Fibroblast of lung (primary cell): Measurements from ENCODE around the gene GPSM1. TPM values are rescaled to one million over a fixed set of nuclear protein-coding genes. Genes with fewer than 3 reads are reported as not detected.

Experiments
- DNase-seq, 2 donors: peaks; one replicate each; pipeline versions ENCODE4 v3.0.0 to v3.0.0-alpha.2; 2010; ENCODE audit warnings: low read depth in 2 of 2
- H2AFZ ChIP-seq: 2 replicates; pipeline ENCODE4 v1.5.1; 2012; ENCODE audit warnings: low read length, control low read depth, inconsistent platforms
- H3K27ac ChIP-seq: 2 replicates; pipeline ENCODE4 v1.5.1; 2011; ENCODE audit warnings: low read length, control low read depth; ENCODE audit not compliant: insufficient read depth
- H3K27me3 ChIP-seq: 2 replicates; pipeline ENCODE4 v1.5.1; 2011; ENCODE audit warnings: mild to moderate bottlenecking, low read length; ENCODE audit not compliant: control insufficient read depth, insufficient read depth
- H3K36me3 ChIP-seq: 2 replicates; pipeline ENCODE4 v1.5.1; 2011; ENCODE audit warnings: low read length; ENCODE audit not compliant: control insufficient read depth, insufficient read depth
- H3K4me1 ChIP-seq: 2 replicates; pipeline ENCODE4 v1.5.1; 2011; ENCODE audit warnings: low read length; ENCODE audit not compliant: control insufficient read depth, insufficient read depth; ENCODE audit errors: extremely low read depth
- H3K4me2 ChIP-seq: 2 replicates; pipeline ENCODE4 v1.5.1; 2011; ENCODE audit warnings: low read length, control low read depth; ENCODE audit not compliant: insufficient read depth; ENCODE audit errors: extremely low read depth
- H3K4me3 ChIP-seq, 4 experiments: fragments of 200-600 bp in 1 of 4; sonication (generic) in 1 of 4; replicated peaks in 1 of 4; 2 replicates each; pipeline ENCODE4 v1.5.1; 2011 to 2016; ENCODE audit warnings: low read length in 4 of 4, low read depth in 3 of 4, mild to moderate bottlenecking in 3 of 4, control low read depth in 2 of 4, inconsistent platforms in 1 of 4, mixed read lengths in 1 of 4; ENCODE audit not compliant: insufficient read depth in 1 of 4; ENCODE audit errors: control extremely low read depth in 1 of 4
- H3K79me2 ChIP-seq: 2 replicates; pipeline ENCODE4 v1.5.1; 2012; ENCODE audit warnings: mild to moderate bottlenecking, low read length, inconsistent platforms; ENCODE audit not compliant: control insufficient read depth, insufficient read depth
- H3K9ac ChIP-seq: 2 replicates; pipeline ENCODE4 v1.5.1; 2011; ENCODE audit warnings: mild to moderate bottlenecking, low read length, control low read depth; ENCODE audit not compliant: insufficient read depth
- H3K9me3 ChIP-seq: 2 replicates; pipeline ENCODE4 v1.5.1; 2012; ENCODE audit warnings: low read depth, low read length; ENCODE audit not compliant: control insufficient read depth, insufficient read depth
- H4K20me1 ChIP-seq: 2 replicates; pipeline ENCODE4 v1.5.1; 2011; ENCODE audit warnings: low read length; ENCODE audit not compliant: control insufficient read depth, insufficient read depth; ENCODE audit errors: extremely low read depth
- EZH2 ChIP-seq: IDR thresholded peaks from 2 replicates; pipeline ENCODE4 v1.5.1; 2012; ENCODE audit warnings: low read length, control low read depth, mild to moderate bottlenecking; ENCODE audit errors: missing control alignments
- polyA plus RNA-seq, 2 donors: library from polyadenylated mRNA; depleted of rRNA in 1 of 2; stranded (reverse) in 1 of 2; unstranded in 1 of 2; fragments of >200 nt; gene quantifications; 2 replicates each; pipeline ENCODE4 v1.2.1, GENCODE V29; 2011 to 2012; ENCODE audit warnings: missing spikeins in 1 of 2
- total RNA-seq: library from RNA; depleted of rRNA; stranded (reverse); fragments of >200 nt; gene quantifications from 2 replicates; pipeline ENCODE4 v1.2.1, GENCODE V29; 2014
- TF ChIP-seq, protein P1 (sequence below), 2 donors: IDR thresholded peaks in 1 of 2; conservative IDR thresholded peaks in 1 of 2; 1 replicate in 1 of 2; 2 replicates in 1 of 2; pipeline ENCODE4 v1.5.1; 2011 to 2012; ENCODE audit warnings: low read length in 2 of 2, control low read depth in 1 of 2, inconsistent platforms in 1 of 2, low read depth in 1 of 2, mild to moderate bottlenecking in 1 of 2

GPSM1 gene
- total and polyA plus RNA-seq, 2 donors (not counting 1 experiment from before 2014, with no cell fraction given), result 15.8 to 60.3 TPM

DNA sequence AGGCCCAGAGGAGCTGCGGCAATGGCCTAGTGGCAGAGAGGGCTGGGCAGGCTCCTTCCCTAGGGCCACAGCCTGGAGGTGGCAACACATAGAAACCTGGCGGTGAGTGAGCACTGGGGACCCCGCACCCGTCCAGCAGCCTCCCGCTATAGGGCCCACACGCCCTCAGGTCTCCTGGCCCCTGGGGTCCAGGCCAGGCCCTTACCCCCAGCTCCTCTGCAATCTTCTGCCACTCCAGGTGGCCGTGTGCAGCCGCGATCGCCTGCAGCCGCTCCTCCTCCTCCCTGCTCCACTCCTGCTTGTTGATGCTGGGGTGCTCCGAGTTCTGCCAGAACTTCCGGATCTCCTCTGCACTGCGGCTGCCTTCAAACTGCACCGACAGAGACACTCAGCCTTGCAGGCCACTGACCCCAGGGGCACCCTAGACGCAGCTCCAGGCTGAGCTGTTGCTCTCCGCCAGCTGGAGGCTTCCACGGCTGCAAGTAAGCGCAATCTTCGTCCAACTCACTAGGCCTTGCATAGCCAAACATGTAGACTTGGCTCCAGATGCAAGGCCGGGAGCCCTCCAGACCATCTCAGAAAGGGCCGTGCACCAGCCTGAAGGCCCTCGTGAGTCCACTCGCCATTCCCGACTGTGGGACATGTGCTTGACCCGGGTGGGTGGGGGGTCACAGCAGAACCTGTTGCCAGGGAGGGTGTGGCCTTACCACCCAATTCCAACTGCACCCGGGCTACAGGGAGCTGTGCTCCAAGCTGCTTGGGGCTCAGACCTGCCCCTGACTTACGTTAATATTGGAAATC, 64.6 kb downstream of the GPSM1 start:
- Histone ChIP-seq H3K27me3 (no peaks in the 10 kb centered on the region), H3K9me3 (no peaks in the 10 kb centered on the region), H3K4me2 (no peak overlapping the region), H3K36me3 (peaks cover 39% of the 10 kb centered on the region), H2AFZ (no peak overlapping the region), H3K79me2 (no peaks in the 10 kb centered on the region), H4K20me1 (no peaks in the 10 kb centered on the region), H3K4me3 (no peak overlapping the region), H3K4me1 (no peaks in the 10 kb centered on the region), H3K9ac (no peak overlapping the region), H3K27ac (no peak overlapping the region)
- no peak for TF ChIP-seq EZH2
- TF ChIP-seq, protein P1, sequence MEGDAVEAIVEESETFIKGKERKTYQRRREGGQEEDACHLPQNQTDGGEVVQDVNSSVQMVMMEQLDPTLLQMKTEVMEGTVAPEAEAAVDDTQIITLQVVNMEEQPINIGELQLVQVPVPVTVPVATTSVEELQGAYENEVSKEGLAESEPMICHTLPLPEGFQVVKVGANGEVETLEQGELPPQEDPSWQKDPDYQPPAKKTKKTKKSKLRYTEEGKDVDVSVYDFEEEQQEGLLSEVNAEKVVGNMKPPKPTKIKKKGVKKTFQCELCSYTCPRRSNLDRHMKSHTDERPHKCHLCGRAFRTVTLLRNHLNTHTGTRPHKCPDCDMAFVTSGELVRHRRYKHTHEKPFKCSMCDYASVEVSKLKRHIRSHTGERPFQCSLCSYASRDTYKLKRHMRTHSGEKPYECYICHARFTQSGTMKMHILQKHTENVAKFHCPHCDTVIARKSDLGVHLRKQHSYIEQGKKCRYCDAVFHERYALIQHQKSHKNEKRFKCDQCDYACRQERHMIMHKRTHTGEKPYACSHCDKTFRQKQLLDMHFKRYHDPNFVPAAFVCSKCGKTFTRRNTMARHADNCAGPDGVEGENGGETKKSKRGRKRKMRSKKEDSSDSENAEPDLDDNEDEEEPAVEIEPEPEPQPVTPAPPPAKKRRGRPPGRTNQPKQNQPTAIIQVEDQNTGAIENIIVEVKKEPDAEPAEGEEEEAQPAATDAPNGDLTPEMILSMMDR (conservative IDR thresholded peaks at IDR 0.05 in 1 of 2, IDR thresholded peaks at IDR 0.05 in 1 of 2; ENCODE audit: low read depth in 1 of 2, low read length in 2 of 2), result no peak
- no peak for DNase-seq

DNA sequence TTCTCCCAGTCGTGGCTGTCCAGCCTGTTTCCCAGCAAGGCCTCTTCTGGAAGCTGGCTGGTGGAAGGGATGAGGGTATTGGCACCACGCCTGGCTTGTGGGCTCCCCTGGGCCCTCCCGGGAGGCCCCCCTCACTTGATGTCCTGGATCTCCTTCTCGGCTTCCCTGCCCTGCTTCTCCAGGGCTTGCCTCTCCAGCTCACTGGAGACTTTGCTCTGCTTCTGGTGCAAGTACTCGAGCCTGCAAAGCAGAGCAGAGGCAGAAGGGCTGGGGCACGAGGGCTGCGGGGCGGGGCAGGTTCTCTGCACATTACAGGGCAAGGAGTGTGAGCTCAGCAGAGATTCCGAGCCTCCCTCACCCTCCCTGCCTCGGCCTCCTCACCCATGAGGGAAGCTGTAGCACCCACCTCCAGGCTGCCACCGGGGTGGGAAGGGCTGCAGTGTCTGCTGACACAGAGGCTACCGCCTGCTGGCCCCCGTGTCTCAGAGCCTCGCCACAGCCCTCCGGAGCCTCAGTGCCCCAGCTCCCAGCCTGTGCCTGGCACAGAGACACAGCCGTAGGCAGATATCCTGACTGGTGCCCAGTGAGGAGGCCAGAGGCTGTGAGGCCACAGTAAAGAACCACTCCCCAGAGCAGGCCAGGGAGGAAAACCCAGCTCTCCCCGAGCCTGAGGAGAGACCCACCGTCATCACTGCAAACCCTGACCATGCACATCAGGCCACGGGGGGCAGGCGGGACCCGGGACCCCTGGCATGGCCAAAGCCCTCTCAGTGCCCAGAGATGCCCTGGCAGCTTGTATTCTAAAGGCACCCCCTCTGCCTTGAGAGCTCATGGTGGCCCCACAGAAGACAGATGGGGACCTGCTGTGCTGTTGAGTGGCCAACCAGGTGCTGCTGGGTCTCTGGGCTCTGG, 65.5 kb downstream of the GPSM1 start:
- no peak overlapping the region for H2AFZ ChIP-seq

More for the DNA sequence above, 65.5 kb downstream of the GPSM1 start:
- Histone ChIP-seq H3K27me3 (no peaks in the 10 kb centered on the region), H3K4me1 (no peaks in the 10 kb centered on the region), H4K20me1 (no peaks in the 10 kb centered on the region), H3K27ac (no peak overlapping the region), H3K9me3 (no peaks in the 10 kb centered on the region), H3K36me3 (peaks cover 37% of the 10 kb centered on the region), H3K4me3 (no peak overlapping the region), H3K4me2 (no peak overlapping the region), H3K79me2 (no peaks in the 10 kb centered on the region), H3K9ac (no peak overlapping the region)
- TF ChIP-seq, protein P1 (conservative IDR thresholded peaks at IDR 0.05 in 1 of 2, IDR thresholded peaks at IDR 0.05 in 1 of 2; ENCODE audit: low read depth in 1 of 2, low read length in 2 of 2), result no peak
- TF ChIP-seq EZH2, result no peak
- DNase-seq, result no peak
